Thoracic aorta (tissue), 2 donors: ENCODE data around the gene TMC5. TPM values are rescaled to one million over a fixed set of nuclear protein-coding genes. Genes with fewer than 3 reads are reported as not detected.

Experiments used
- ATAC-seq: fragments of 150-250 bp; one replicate; pipeline ENCODE4 v1.8.0; 2017; ENCODE audit warnings: low read depth; ENCODE audit not compliant: insufficient number of reproducible peaks, low FRiP score
- DNase-seq: peaks from one replicate; pipeline ENCODE4 v3.0.0-alpha.2; 2020; ENCODE audit warnings: low spot score
- H3K27ac ChIP-seq, 2 donors: fragments of 200-600 bp; sonication (generic); 1 replicate in 1 of 2; 2 replicates in 1 of 2; pipeline ENCODE4 v1.5.1; 2016; ENCODE audit warnings: mild to moderate bottlenecking in 2 of 2, moderate library complexity in 2 of 2
- H3K27me3 ChIP-seq: fragments of 200-600 bp; sonication (generic); replicated peaks from 2 replicates; pipeline ENCODE4 v1.6.0; 2016; ENCODE audit warnings: mild to moderate bottlenecking; ENCODE audit not compliant: insufficient read depth
- H3K36me3 ChIP-seq: fragments of 200-600 bp; sonication (generic); one replicate; pipeline ENCODE4 v1.5.1; 2016
- H3K4me1 ChIP-seq, 2 donors: fragments of 200-600 bp; sonication (generic); 1 replicate in 1 of 2; 2 replicates in 1 of 2; pipeline versions ENCODE4 v1.5.1 to v1.6.0; 2016; ENCODE audit warnings: low read depth in 2 of 2, mild to moderate bottlenecking in 1 of 2; ENCODE audit not compliant: control insufficient read depth in 1 of 2
- H3K4me3 ChIP-seq: fragments of 200-600 bp; sonication (generic); 2 replicates; pipeline ENCODE4 v1.5.1; 2016; ENCODE audit warnings: mild to moderate bottlenecking
- H3K9me3 ChIP-seq: fragments of 200-600 bp; sonication (generic); 2 replicates; pipeline ENCODE4 v1.5.1; 2016
- total RNA-seq, 2 donors: library from RNA; depleted of rRNA; stranded (reverse); fragments of >200 nt; gene quantifications; one replicate each; pipeline versions ENCODE4 v1.1.0 to v1.2.3, GENCODE V29; 2016
- TF ChIP-seq, protein P1 (sequence below): fragments of 200-600 bp; sonication (generic); IDR thresholded peaks from one replicate; pipeline ENCODE4 v1.5.1; 2019; ENCODE audit warnings: antibody characterized with exemption

The TMC5 gene
- total RNA-seq, 2 donors from 2014 or later: 0.71 TPM; not detected in 1

DNA sequence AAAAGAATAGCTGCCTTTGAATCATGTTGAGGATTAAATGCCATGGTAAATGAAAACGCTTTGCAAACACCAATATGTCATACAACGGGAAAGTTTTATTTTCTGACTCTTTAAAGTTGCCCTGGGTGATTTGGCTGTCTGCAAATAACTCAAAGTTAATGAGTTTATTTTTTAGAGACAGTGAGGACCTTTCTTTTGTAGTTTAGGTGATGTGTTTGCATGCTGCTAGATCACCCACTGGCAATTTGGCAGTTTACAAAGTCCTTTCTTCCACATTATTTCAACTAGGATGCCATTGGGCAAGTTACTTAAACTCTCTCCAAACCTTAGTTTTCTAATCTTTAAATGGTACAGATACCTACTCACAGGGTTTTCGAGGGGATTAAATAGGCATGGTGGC is 66.4 kb downstream of the TMC5 start:
- TF ChIP-seq, protein P1, sequence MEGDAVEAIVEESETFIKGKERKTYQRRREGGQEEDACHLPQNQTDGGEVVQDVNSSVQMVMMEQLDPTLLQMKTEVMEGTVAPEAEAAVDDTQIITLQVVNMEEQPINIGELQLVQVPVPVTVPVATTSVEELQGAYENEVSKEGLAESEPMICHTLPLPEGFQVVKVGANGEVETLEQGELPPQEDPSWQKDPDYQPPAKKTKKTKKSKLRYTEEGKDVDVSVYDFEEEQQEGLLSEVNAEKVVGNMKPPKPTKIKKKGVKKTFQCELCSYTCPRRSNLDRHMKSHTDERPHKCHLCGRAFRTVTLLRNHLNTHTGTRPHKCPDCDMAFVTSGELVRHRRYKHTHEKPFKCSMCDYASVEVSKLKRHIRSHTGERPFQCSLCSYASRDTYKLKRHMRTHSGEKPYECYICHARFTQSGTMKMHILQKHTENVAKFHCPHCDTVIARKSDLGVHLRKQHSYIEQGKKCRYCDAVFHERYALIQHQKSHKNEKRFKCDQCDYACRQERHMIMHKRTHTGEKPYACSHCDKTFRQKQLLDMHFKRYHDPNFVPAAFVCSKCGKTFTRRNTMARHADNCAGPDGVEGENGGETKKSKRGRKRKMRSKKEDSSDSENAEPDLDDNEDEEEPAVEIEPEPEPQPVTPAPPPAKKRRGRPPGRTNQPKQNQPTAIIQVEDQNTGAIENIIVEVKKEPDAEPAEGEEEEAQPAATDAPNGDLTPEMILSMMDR: no peak
- ATAC-seq (no peak), DNase-seq (no peak)
- no peaks in the 10 kb centered on the region for H3K27me3 ChIP-seq
- H3K9me3 ChIP-seq: no peaks in the 10 kb centered on the region
- no peak overlapping the region for H3K4me3 ChIP-seq
- H3K27ac ChIP-seq: no peak overlapping the region
- H3K36me3 ChIP-seq: no peaks in the 10 kb centered on the region
- no peaks in the 10 kb centered on the region for H3K4me1 ChIP-seq

DNA sequence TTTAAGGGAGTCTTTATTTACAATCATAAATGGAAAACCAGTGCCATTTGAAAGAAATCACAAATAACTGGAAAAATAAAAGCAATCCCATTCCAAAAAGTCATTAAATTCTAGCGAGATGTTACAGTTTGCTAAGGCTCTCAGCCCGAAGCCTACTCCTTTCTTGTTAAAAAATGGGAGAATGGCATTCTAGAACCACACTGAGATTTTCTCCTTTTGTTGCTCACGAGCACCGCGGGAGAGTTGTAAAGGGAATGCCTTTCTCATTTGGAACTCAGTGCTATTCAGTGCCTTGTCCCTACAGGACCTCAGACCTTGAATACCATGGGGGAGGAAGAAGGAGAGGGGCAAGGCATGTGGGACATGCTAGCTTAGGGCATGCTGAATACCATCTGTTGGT is 67.9 kb downstream of the TMC5 start:
- ATAC-seq: no peak
- Histone ChIP-seq H3K36me3 (no peaks in the 10 kb centered on the region), H3K27me3 (no peaks in the 10 kb centered on the region), H3K4me3 (no peak overlapping the region), H3K9me3 (no peaks in the 10 kb centered on the region), H3K4me1 (no peaks in the 10 kb centered on the region), H3K27ac (no peak overlapping the region)
- no peak for DNase-seq
- TF ChIP-seq, protein P1: no peak

DNA sequence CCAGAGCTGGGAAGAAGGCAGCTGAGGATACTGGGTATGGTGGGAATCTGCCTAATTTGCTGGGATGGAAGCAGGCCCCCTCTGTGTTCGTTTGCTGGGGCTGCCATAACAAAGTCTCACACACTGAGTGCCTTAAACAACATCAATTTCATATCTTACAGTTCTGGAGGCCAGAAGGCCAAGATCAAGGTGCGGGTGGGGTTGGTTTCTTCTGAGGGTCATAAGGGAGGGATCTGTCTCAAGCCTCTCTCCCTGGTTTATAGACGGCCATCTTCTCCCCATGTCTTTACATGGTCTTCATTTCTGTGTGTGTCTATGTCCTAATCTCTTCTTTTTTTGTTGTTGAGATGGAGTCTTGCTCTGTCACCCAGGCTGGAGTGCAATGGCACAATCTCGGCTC is 68.4 kb downstream of the TMC5 start:
- H3K9me3 ChIP-seq: no peaks in the 10 kb centered on the region
- DNase-seq (no peak), ATAC-seq (no peak)
- H3K4me1 ChIP-seq: no peaks in the 10 kb centered on the region
- H3K4me3 ChIP-seq: no peak overlapping the region
- TF ChIP-seq, protein P1: no peak
- no peaks in the 10 kb centered on the region for H3K27me3 ChIP-seq
- no peaks in the 10 kb centered on the region for H3K36me3 ChIP-seq
- H3K27ac ChIP-seq: no peak overlapping the region

DNA sequence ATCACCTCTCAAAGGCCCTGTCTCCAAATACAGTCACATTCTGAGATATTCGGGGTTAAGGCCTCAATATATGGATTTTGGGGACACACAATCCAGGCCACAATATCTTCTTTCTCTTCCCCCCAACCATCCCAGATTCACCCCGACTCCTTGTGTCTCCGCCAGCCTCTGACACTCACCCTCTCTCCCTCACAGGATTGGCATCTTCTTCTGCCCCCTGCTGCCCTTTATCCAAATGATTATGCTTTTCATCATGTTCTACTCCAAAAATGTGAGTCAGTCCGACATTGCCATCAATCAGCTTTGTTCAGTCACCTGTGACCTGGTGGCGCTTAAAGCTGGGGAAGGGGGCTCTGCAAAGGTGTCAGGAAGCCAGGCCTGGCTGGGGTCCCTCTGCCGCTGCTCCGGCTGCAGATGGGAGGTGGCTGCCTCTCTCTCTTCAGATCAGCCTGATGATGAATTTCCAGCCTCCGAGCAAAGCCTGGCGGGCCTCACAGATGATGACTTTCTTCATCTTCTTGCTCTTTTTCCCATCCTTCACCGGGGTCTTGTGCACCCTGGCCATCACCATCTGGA is 69.2 kb downstream of the TMC5 start:
- Histone ChIP-seq H3K9me3 (no peaks in the 10 kb centered on the region), H3K27me3 (no peaks in the 10 kb centered on the region), H3K4me1 (no peaks in the 10 kb centered on the region), H3K4me3 (no peak overlapping the region), H3K27ac (no peak overlapping the region), H3K36me3 (no peaks in the 10 kb centered on the region)
- TF ChIP-seq, protein P1: no peak
- no peak for DNase-seq
- no peak for ATAC-seq

DNA sequence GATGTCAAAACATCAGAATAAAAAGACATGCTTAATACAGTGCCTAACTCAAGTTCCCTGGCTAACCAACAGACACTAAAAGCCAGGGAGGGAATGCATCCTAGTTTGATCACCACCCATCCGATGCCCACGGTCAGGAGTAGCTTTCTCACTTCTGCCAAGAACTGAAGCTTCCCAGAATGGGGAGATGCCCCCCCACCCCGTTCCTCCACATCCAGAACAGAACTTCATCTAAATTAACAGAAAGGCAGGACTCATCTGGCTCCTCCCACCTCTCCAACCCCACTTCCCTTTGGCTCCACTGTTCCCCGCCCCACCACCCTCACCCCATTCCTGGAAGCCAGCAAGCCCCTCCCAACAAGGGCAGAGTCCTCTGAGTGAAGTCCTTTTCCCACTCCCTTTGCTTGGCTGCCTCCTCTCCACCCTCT is 70.5 kb downstream of the TMC5 start:
- Histone ChIP-seq H3K36me3 (no peaks in the 10 kb centered on the region), H3K9me3 (no peaks in the 10 kb centered on the region), H3K27ac (no peak overlapping the region), H3K4me3 (no peak overlapping the region), H3K27me3 (no peaks in the 10 kb centered on the region), H3K4me1 (no peaks in the 10 kb centered on the region)
- TF ChIP-seq, protein P1: no peak
- ATAC-seq: no peak
- DNase-seq: no peak
